MG63 (cell line): ENCODE data around the gene MYO15B. TPM values are rescaled to one million over a fixed set of nuclear protein-coding genes. Genes with fewer than 3 reads are reported as not detected.

Source experiments
- DNase-seq: peaks from one replicate; pipeline ENCODE4 v3.0.0-alpha.2; 2020
- H3K27me3 ChIP-seq: fragments of 250-450 bp; sonication (Bioruptor Pico); 2 replicates; pipeline ENCODE4 v1.5.1; 2020; ENCODE audit warnings: mild to moderate bottlenecking, moderate library complexity
- H3K36me3 ChIP-seq: fragments of 250-450 bp; sonication (Bioruptor Pico); 2 replicates; pipeline ENCODE4 v1.5.1; 2020; ENCODE audit warnings: mild to moderate bottlenecking, moderate library complexity
- H3K4me3 ChIP-seq: fragments of 250-450 bp; sonication (Bioruptor Pico); 2 replicates; pipeline ENCODE4 v1.5.1; 2020; ENCODE audit warnings: mild to moderate bottlenecking, moderate library complexity
- H3K9me3 ChIP-seq: fragments of 250-450 bp; sonication (Bioruptor Pico); 2 replicates; pipeline ENCODE4 v1.5.1; 2020; ENCODE audit warnings: mild to moderate bottlenecking, moderate library complexity
- total RNA-seq: library from RNA; depleted of rRNA; stranded (reverse); fragments of >200 nt; shearing (Covaris generic); gene quantifications from 2 replicates; pipeline ENCODE4 v1.2.3, GENCODE V29; 2014; ENCODE audit warnings: low replicate concordance; rRNA removed

MYO15B gene
- total RNA-seq = 0.15 and 4.7 TPM in 2 replicates

- Histone ChIP-seq H3K4me3 (peak within 1 kb of the TSS; percentile 6; the same call in 1 of the 2 replicates), H3K27me3 (no peaks in the 10 kb centered on the region), H3K36me3 (no peaks in the 10 kb centered on the region), H3K9me3 (no peaks in the 10 kb centered on the region)
- DNase-seq = no peak
These were observed at the start of gene MYO15B for GRCh38 chr17:75587675-75588595. MYO15B (plus strand) TSS chr17:75587800; CDS start chr17:75588058, 258 bp downstream.

- no peaks in the 10 kb centered on the region for H3K36me3 ChIP-seq
- no peak overlapping the region for H3K4me3 ChIP-seq
- H3K9me3 ChIP-seq = no peaks in the 10 kb centered on the region
- DNase-seq = no peak
- H3K27me3 ChIP-seq = no peaks in the 10 kb centered on the region; the same call in 1 of the 2 replicates
These were observed 47.5 kb upstream of the MYO15B start for GRCh38 chr17:75539967-75540729.

GRCh38 chr17:75540923-75541503 lies 46.6 kb upstream of the MYO15B start:
- Histone ChIP-seq H3K36me3 (no peaks in the 10 kb centered on the region), H3K9me3 (no peaks in the 10 kb centered on the region), H3K27me3 (no peaks in the 10 kb centered on the region; the same call in 1 of the 2 replicates), H3K4me3 (no peak overlapping the region)
- no peak for DNase-seq

GRCh38 chr17:75542229-75542628 lies 45.4 kb upstream of the MYO15B start:
- H3K27me3 ChIP-seq = no peaks in the 10 kb centered on the region; the same call in 1 of the 2 replicates
- no peak for DNase-seq
- H3K4me3 ChIP-seq = no peak overlapping the region
- H3K36me3 ChIP-seq = no peaks in the 10 kb centered on the region
- no peaks in the 10 kb centered on the region for H3K9me3 ChIP-seq

GRCh38 chr17:75542728-75543336 lies 44.8 kb upstream of the MYO15B start:
- H3K27me3 ChIP-seq = no peaks in the 10 kb centered on the region; the same call in 1 of the 2 replicates
- no peak for DNase-seq
- H3K36me3 ChIP-seq = no peaks in the 10 kb centered on the region
- no peaks in the 10 kb centered on the region for H3K9me3 ChIP-seq
- H3K4me3 ChIP-seq = no peak overlapping the region

GRCh38 chr17:75544250-75544649 lies 43.4 kb upstream of the MYO15B start:
- Histone ChIP-seq H3K36me3 (no peaks in the 10 kb centered on the region), H3K27me3 (no peaks in the 10 kb centered on the region), H3K9me3 (no peaks in the 10 kb centered on the region), H3K4me3 (no peak overlapping the region)
- DNase-seq = no peak

- no peak overlapping the region for H3K4me3 ChIP-seq
- H3K36me3 ChIP-seq = no peaks in the 10 kb centered on the region
- DNase-seq = no peak
- H3K27me3 ChIP-seq = no peaks in the 10 kb centered on the region
- no peaks in the 10 kb centered on the region for H3K9me3 ChIP-seq
These were observed 41.4 kb upstream of the MYO15B start for GRCh38 chr17:75546181-75546580.

- Histone ChIP-seq H3K27me3 (no peaks in the 10 kb centered on the region), H3K4me3 (no peak overlapping the region), H3K9me3 (no peaks in the 10 kb centered on the region), H3K36me3 (no peaks in the 10 kb centered on the region)
- DNase-seq = no peak
These were observed 40.5 kb upstream of the MYO15B start for GRCh38 chr17:75547091-75547490.

GRCh38 chr17:75548813-75549212 lies 38.8 kb upstream of the MYO15B start:
- Histone ChIP-seq H3K9me3 (no peaks in the 10 kb centered on the region), H3K36me3 (no peaks in the 10 kb centered on the region), H3K27me3 (no peaks in the 10 kb centered on the region), H3K4me3 (no peak overlapping the region)
- no peak for DNase-seq

GRCh38 chr17:75549246-75550138 lies 38.1 kb upstream of the MYO15B start:
- Histone ChIP-seq H3K9me3 (no peaks in the 10 kb centered on the region), H3K27me3 (no peaks in the 10 kb centered on the region), H3K36me3 (no peaks in the 10 kb centered on the region), H3K4me3 (no peak overlapping the region)
- DNase-seq = no peak

- no peak for DNase-seq
- H3K4me3 ChIP-seq = no peak overlapping the region
- no peaks in the 10 kb centered on the region for H3K36me3 ChIP-seq
- no peaks in the 10 kb centered on the region for H3K27me3 ChIP-seq
- no peaks in the 10 kb centered on the region for H3K9me3 ChIP-seq
These were observed 37.5 kb upstream of the MYO15B start for GRCh38 chr17:75550139-75550465.

- Histone ChIP-seq H3K27me3 (no peaks in the 10 kb centered on the region), H3K36me3 (no peaks in the 10 kb centered on the region), H3K9me3 (no peaks in the 10 kb centered on the region), H3K4me3 (no peak overlapping the region)
- DNase-seq = no peak
These were observed 36.3 kb upstream of the MYO15B start for GRCh38 chr17:75551266-75551665.

GRCh38 chr17:75552425-75553294 lies 34.9 kb upstream of the MYO15B start:
- no peaks in the 10 kb centered on the region for H3K27me3 ChIP-seq
- H3K36me3 ChIP-seq = no peaks in the 10 kb centered on the region
- no peak overlapping the region for H3K4me3 ChIP-seq
- no peak for DNase-seq
- no peaks in the 10 kb centered on the region for H3K9me3 ChIP-seq

- Histone ChIP-seq H3K27me3 (no peaks in the 10 kb centered on the region), H3K4me3 (no peak overlapping the region), H3K9me3 (no peaks in the 10 kb centered on the region), H3K36me3 (no peaks in the 10 kb centered on the region)
- DNase-seq = no peak
These were observed 34.1 kb upstream of the MYO15B start for GRCh38 chr17:75553295-75554110.
